Esophagus squamous epithelium (tissue), 5 donors: ENCODE results near the gene TFF3. TPM values are rescaled to one million over a fixed set of nuclear protein-coding genes. Genes with fewer than 3 reads are reported as not detected.

Experiments
- DNase-seq: peaks from one replicate; lab custom pipeline; 2025; lab: John Stamatoyannopoulos, UW
- H3K27ac ChIP-seq, 4 donors: fragments of 200-600 bp; sonication (generic); one replicate each; pipeline ENCODE4 v1.5.1; 2016 to 2019; ENCODE audit warnings: mild to moderate bottlenecking in 1 of 4
- H3K27me3 ChIP-seq, 4 donors: fragments of 200-600 bp; sonication (generic); 1 replicate in 3 of 4; 2 replicates in 1 of 4; pipeline versions ENCODE4 v1.5.1 to v1.6.0; 2017 to 2021; ENCODE audit warnings: antibody characterized with exemption in 1 of 4
- H3K36me3 ChIP-seq, 3 donors: fragments of 200-600 bp; sonication (generic); one replicate each; pipeline ENCODE4 v1.5.1; 2016 to 2019
- H3K4me1 ChIP-seq, 3 donors: fragments of 200-600 bp; sonication (generic); one replicate each; pipeline ENCODE4 v1.5.1; 2017 to 2019
- H3K4me3 ChIP-seq, 4 donors: fragments of 200-600 bp; sonication (generic); 1 replicate in 3 of 4; 2 replicates in 1 of 4; pipeline ENCODE4 v1.5.1; 2016 to 2019; ENCODE audit warnings: mild to moderate bottlenecking in 2 of 4, moderate library complexity in 1 of 4
- H3K9me3 ChIP-seq, 3 donors: fragments of 200-600 bp; sonication (generic); one replicate each; pipeline ENCODE4 v1.5.1; 2016 to 2019
- CTCF ChIP-seq, 6 experiments: fragments of 450-650 bp in 4 of 6; fragments of 200-600 bp in 2 of 6; sonication (generic) in 2 of 6; IDR thresholded peaks; one replicate each; pipeline ENCODE4 v1.5.1; 2016 to 2019; ENCODE audit warnings: antibody characterized with exemption in 6 of 6, mild to moderate bottlenecking in 4 of 6, moderate library complexity in 4 of 6
- POLR2A ChIP-seq, 4 donors: fragments of 450-650 bp; IDR thresholded peaks; one replicate each; pipeline ENCODE4 v1.6.1; 2017; ENCODE audit warnings: antibody characterized with exemption in 4 of 4, mild to moderate bottlenecking in 4 of 4, moderate library complexity in 3 of 4
- WGBS, 2 donors: methylation state at CpG; one replicate each; pipeline ENCODE4 v1.1.5; 2018; 5-methylcytosine and 5-hydroxymethylcytosine counted together
- intact Hi-C: fragments of 100-400 bp; cut with DNase I; formaldehyde crosslinking; loops from one replicate; pipeline ENCODE4 v1.15.0; 2022
- total RNA-seq, 4 donors: library from RNA; depleted of rRNA; stranded (reverse); fragments of >200 nt; gene quantifications; one replicate each; pipeline ENCODE4 v1.1.0, GENCODE V29; 2016
- donor health status: DM: yes; HTN: yes; CAD: no.

TFF3 gene
- total RNA-seq, 4 donors from 2014 or later = 1.4 to 15.1 (median 7.2) TPM; not detected in 1

- Histone ChIP-seq H3K36me3 (peaks cover 0 to 20% (median 0%) of the 10 kb centered on the region in 3 donors), H3K27ac (peak overlapping the region in 1 of 4 donors; percentile 79), H3K9me3 (no peaks in the 10 kb centered on the region), H3K4me3 (no peak overlapping the region), H3K27me3 (peaks cover 0 to 15% (median 0%) of the 10 kb centered on the region in 4 donors), H3K4me1 (peaks cover 0 to 16% (median 6%) of the 10 kb centered on the region in 3 donors)
- no peak for DNase-seq
- intact Hi-C loops = no loop called here
- no peak for TF ChIP-seq POLR2A (IDR thresholded peaks at IDR 0.05)
- no peak for TF ChIP-seq CTCF (IDR thresholded peaks at IDR 0.05)
- 64 to 83% methylated on average over 5 of the region's 5 CpGs for WGBS, 2 donors
Observed at GRCh38 chr21:42298657-42299056, 16.6 kb downstream of the TFF3 start.

GRCh38 chr21:42298237-42298636, 17.0 kb downstream of the TFF3 start:
- no peak for DNase-seq
- no peak for TF ChIP-seq POLR2A (IDR thresholded peaks at IDR 0.05)
- peaks cover 0 to 20% (median 0%) of the 10 kb centered on the region in 3 donors for H3K36me3 ChIP-seq
- H3K4me3 ChIP-seq = no peak overlapping the region
- peaks cover 0 to 16% (median 6%) of the 10 kb centered on the region in 3 donors for H3K4me1 ChIP-seq
- intact Hi-C loops = no loop called here
- H3K9me3 ChIP-seq = no peaks in the 10 kb centered on the region
- peaks cover 0 to 15% (median 0%) of the 10 kb centered on the region in 4 donors for H3K27me3 ChIP-seq
- WGBS, 2 donors = 43 to 68% methylated on average over 4 to 6 of the region's 6 CpGs
- H3K27ac ChIP-seq = peak overlapping the region in 1 of 4 donors; percentile 79

GRCh38 chr21:42297377-42297776, 17.8 kb downstream of the TFF3 start:
- no peaks in the 10 kb centered on the region for H3K9me3 ChIP-seq
- TF ChIP-seq POLR2A (IDR thresholded peaks at IDR 0.05) (no peak), CTCF (IDR thresholded peaks at IDR 0.05) (no peak)
- no peak overlapping the region for H3K4me3 ChIP-seq
- peaks cover 0 to 20% (median 0%) of the 10 kb centered on the region in 3 donors for H3K36me3 ChIP-seq
- no peak for DNase-seq
- peaks cover 0 to 15% (median 6%) of the 10 kb centered on the region in 3 donors for H3K4me1 ChIP-seq
- WGBS, 2 donors = 67 to 80% methylated on average over 9 of the region's 9 CpGs
- H3K27ac ChIP-seq = no peak overlapping the region
- intact Hi-C loops = no loop called here
- H3K27me3 ChIP-seq = peaks cover 0 to 7% (median 0%) of the 10 kb centered on the region in 4 donors

GRCh38 chr21:42296501-42296900, 18.7 kb downstream of the TFF3 start:
- intact Hi-C loops = no loop called here
- 59 to 65% methylated on average over 7 of the region's 7 CpGs for WGBS, 2 donors

GRCh38 chr21:42295845-42296244, 19.4 kb downstream of the TFF3 start:
- Histone ChIP-seq H3K9me3 (no peaks in the 10 kb centered on the region), H3K27ac (no peak overlapping the region), H3K4me3 (no peak overlapping the region), H3K27me3 (peaks cover 0 to 4% (median 0%) of the 10 kb centered on the region in 4 donors), H3K4me1 (peaks cover 0 to 6% (median 5%) of the 10 kb centered on the region in 3 donors), H3K36me3 (peaks cover 0 to 35% (median 0%) of the 10 kb centered on the region in 3 donors)
- intact Hi-C loops = no loop called here
- WGBS, 2 donors = 77 to 84% methylated on average over 14 to 15 of the region's 15 CpGs
- TF ChIP-seq CTCF (IDR thresholded peaks at IDR 0.05) (no peak), POLR2A (IDR thresholded peaks at IDR 0.05) (no peak)
- DNase-seq = no peak

More at GRCh38 chr21:42296501-42296900, 18.7 kb downstream of the TFF3 start:
- Histone ChIP-seq H3K4me1 (peaks cover 0 to 10% (median 6%) of the 10 kb centered on the region in 3 donors), H3K4me3 (no peak overlapping the region), H3K9me3 (no peaks in the 10 kb centered on the region), H3K36me3 (peaks cover 0 to 28% (median 0%) of the 10 kb centered on the region in 3 donors), H3K27me3 (peaks cover 0 to 4% (median 0%) of the 10 kb centered on the region in 4 donors), H3K27ac (no peak overlapping the region)
- no peak for TF ChIP-seq CTCF (IDR thresholded peaks at IDR 0.05)
- TF ChIP-seq POLR2A (IDR thresholded peaks at IDR 0.05) = no peak
- no peak for DNase-seq
